GM10847 (cell line): ENCODE results near the gene TARBP2.
A peak's percentile ranks its signal among the peaks of the same experiment; 100 is the strongest.

Experiments
- POLR2A ChIP-seq: IDR thresholded peaks from 2 replicates; pipeline ENCODE4 v1.6.1; 2011; ENCODE audit not compliant: insufficient read length; ENCODE audit errors: extremely low read depth

The TARBP2 gene

GRCh38 chr12:53500776-53501614 lies at the start of gene TARBP2:
Gene TARBP2 (plus strand): TSS chr12:53501283. CDS start chr12:53501409, 126 bp downstream.
- peak; percentile 89 for TF ChIP-seq POLR2A

- peak; percentile 85 for TF ChIP-seq POLR2A
Observed at GRCh38 chr12:53451661-53452158, 49.4 kb upstream of the TARBP2 start, which contains the start of gene PCBP2. Gene PCBP2 (plus strand): TSS chr12:53452102. CDS start chr12:53454801, 2,699 bp downstream.

- no peak for TF ChIP-seq POLR2A
Observed at GRCh38 chr12:53452159-53453077, 48.7 kb upstream of the TARBP2 start.

GRCh38 chr12:53453953-53454640 lies 47.0 kb upstream of the TARBP2 start:
- no peak for TF ChIP-seq POLR2A

- no peak for TF ChIP-seq POLR2A
Observed at GRCh38 chr12:53454707-53455106, 46.4 kb upstream of the TARBP2 start.

- no peak for TF ChIP-seq POLR2A
Observed at GRCh38 chr12:53456654-53457366, 44.3 kb upstream of the TARBP2 start.

- no peak for TF ChIP-seq POLR2A
Observed at GRCh38 chr12:53459097-53459496, 42.0 kb upstream of the TARBP2 start.

- no peak for TF ChIP-seq POLR2A
Observed at GRCh38 chr12:53461059-53461458, 40.0 kb upstream of the TARBP2 start.

GRCh38 chr12:53461591-53461990 lies 39.5 kb upstream of the TARBP2 start:
- no peak for TF ChIP-seq POLR2A

GRCh38 chr12:53462935-53463334 lies 38.1 kb upstream of the TARBP2 start:
- TF ChIP-seq POLR2A, result no peak

GRCh38 chr12:53463802-53464560 lies 37.1 kb upstream of the TARBP2 start:
- TF ChIP-seq POLR2A, result no peak

- TF ChIP-seq POLR2A, result no peak
Observed at GRCh38 chr12:53464685-53465418, 36.2 kb upstream of the TARBP2 start.

- TF ChIP-seq POLR2A, result no peak
Observed at GRCh38 chr12:53465679-53466078, 35.4 kb upstream of the TARBP2 start.
